Measurements from ENCODE around the gene OTULIN.

The OTULIN gene

GRCh38 chr5:14699159-14699558, 34.6 kb downstream of the OTULIN start:
- Histone ChIP-seq H3K27ac (ENCODE audit: low read depth, low read length) (no peak overlapping the region), H3K56ac (ENCODE audit: low read length) (no peak overlapping the region), H3K27me3 (ENCODE audit: insufficient read depth, low read length, poor library complexity) (no peaks in the 10 kb centered on the region), H2BK5ac (ENCODE audit: low read length) (no peak overlapping the region), H3K79me1 (ENCODE audit: low read length) (no peaks in the 10 kb centered on the region), H2AK5ac (ENCODE audit: low read length) (no peak overlapping the region), H3K18ac (ENCODE audit: low read length) (no peak overlapping the region), H3K23ac (ENCODE audit: low read length) (no peak overlapping the region), H2BK15ac (replicated peaks; ENCODE audit: low read depth) (no peak overlapping the region), H2BK120ac (ENCODE audit: low read depth, low read length) (no peak overlapping the region), H3K4me2 (ENCODE audit: low read length) (no peak overlapping the region), H3K4me3 (ENCODE audit: low read length) (no peak overlapping the region), H3K79me2 (ENCODE audit: control insufficient read depth, insufficient read depth, low read length) (no peaks in the 10 kb centered on the region), H3K4me1 (ENCODE audit: control insufficient read depth, low read depth, low read length) (no peaks in the 10 kb centered on the region), H4K5ac (ENCODE audit: low read length) (no peak overlapping the region), H3K36me3 (ENCODE audit: control insufficient read depth, insufficient read depth, low read length) (no peaks in the 10 kb centered on the region), H3K4ac (ENCODE audit: low read depth, low read length) (no peak overlapping the region), H3K9ac (ENCODE audit: low read length) (no peak overlapping the region), H4K8ac (ENCODE audit: low read depth, low read length) (no peak overlapping the region)
- no CpG with 5 or more reads among the region's 2 CpGs for WGBS (ENCODE audit: extremely low coverage, insufficient coverage, low lambda C conversion rate)
- DNase-seq = no peak

GRCh38 chr5:14699807-14700400, 35.4 kb downstream of the OTULIN start:
- H4K5ac ChIP-seq (ENCODE audit: low read length) = no peak overlapping the region
- H3K36me3 ChIP-seq (ENCODE audit: control insufficient read depth, insufficient read depth, low read length) = no peaks in the 10 kb centered on the region
- H3K4me2 ChIP-seq (ENCODE audit: low read length) = no peak overlapping the region
- no peak overlapping the region for H3K27ac ChIP-seq (ENCODE audit: low read depth, low read length)
- no peak for DNase-seq
- no peaks in the 10 kb centered on the region for H3K79me1 ChIP-seq (ENCODE audit: low read length)
- no CpG with 5 or more reads among the region's 8 CpGs for WGBS (ENCODE audit: extremely low coverage, insufficient coverage, low lambda C conversion rate)
- no peaks in the 10 kb centered on the region for H3K4me1 ChIP-seq (ENCODE audit: control insufficient read depth, low read depth, low read length)
- no peaks in the 10 kb centered on the region for H3K27me3 ChIP-seq (ENCODE audit: insufficient read depth, low read length, poor library complexity)
- H3K56ac ChIP-seq (ENCODE audit: low read length) = no peak overlapping the region
- no peak overlapping the region for H2BK15ac ChIP-seq (replicated peaks; ENCODE audit: low read depth)
- no peak overlapping the region for H2BK120ac ChIP-seq (ENCODE audit: low read depth, low read length)
- no peak overlapping the region for H3K4ac ChIP-seq (ENCODE audit: low read depth, low read length)
- no peak overlapping the region for H3K23ac ChIP-seq (ENCODE audit: low read length)
- no peak overlapping the region for H3K4me3 ChIP-seq (ENCODE audit: low read length)
- H2BK5ac ChIP-seq (ENCODE audit: low read length) = no peak overlapping the region
- H3K79me2 ChIP-seq (ENCODE audit: control insufficient read depth, insufficient read depth, low read length) = no peaks in the 10 kb centered on the region
- no peak overlapping the region for H2AK5ac ChIP-seq (ENCODE audit: low read length)
- H3K9ac ChIP-seq (ENCODE audit: low read length) = no peak overlapping the region
- H3K18ac ChIP-seq (ENCODE audit: low read length) = no peak overlapping the region
- H4K8ac ChIP-seq (ENCODE audit: low read depth, low read length) = no peak overlapping the region

GRCh38 chr5:14700478-14701436, 36.2 kb downstream of the OTULIN start:
- Histone ChIP-seq H4K5ac (ENCODE audit: low read length) (no peak overlapping the region), H2AK5ac (ENCODE audit: low read length) (no peak overlapping the region), H3K56ac (ENCODE audit: low read length) (no peak overlapping the region), H3K4me1 (ENCODE audit: control insufficient read depth, low read depth, low read length) (no peaks in the 10 kb centered on the region), H2BK15ac (replicated peaks; ENCODE audit: low read depth) (no peak overlapping the region), H3K27me3 (ENCODE audit: insufficient read depth, low read length, poor library complexity) (no peaks in the 10 kb centered on the region), H4K8ac (ENCODE audit: low read depth, low read length) (no peak overlapping the region), H2BK120ac (ENCODE audit: low read depth, low read length) (no peak overlapping the region), H3K18ac (ENCODE audit: low read length) (no peak overlapping the region), H3K4me2 (ENCODE audit: low read length) (no peak overlapping the region), H3K4me3 (ENCODE audit: low read length) (no peak overlapping the region), H2BK5ac (ENCODE audit: low read length) (no peak overlapping the region), H3K79me1 (ENCODE audit: low read length) (no peaks in the 10 kb centered on the region), H3K9ac (ENCODE audit: low read length) (no peak overlapping the region), H3K23ac (ENCODE audit: low read length) (no peak overlapping the region), H3K4ac (ENCODE audit: low read depth, low read length) (no peak overlapping the region), H3K79me2 (ENCODE audit: control insufficient read depth, insufficient read depth, low read length) (no peaks in the 10 kb centered on the region), H3K36me3 (ENCODE audit: control insufficient read depth, insufficient read depth, low read length) (no peaks in the 10 kb centered on the region), H3K27ac (ENCODE audit: low read depth, low read length) (no peak overlapping the region)
- no peak for DNase-seq
- no CpG with 5 or more reads among the region's 13 CpGs for WGBS (ENCODE audit: extremely low coverage, insufficient coverage, low lambda C conversion rate)

GRCh38 chr5:14701556-14701955, 37.0 kb downstream of the OTULIN start:
- Histone ChIP-seq H3K23ac (ENCODE audit: low read length) (no peak overlapping the region), H3K79me1 (ENCODE audit: low read length) (no peaks in the 10 kb centered on the region), H2BK5ac (ENCODE audit: low read length) (no peak overlapping the region), H4K5ac (ENCODE audit: low read length) (no peak overlapping the region), H3K4me3 (ENCODE audit: low read length) (no peak overlapping the region), H3K27ac (ENCODE audit: low read depth, low read length) (no peak overlapping the region), H3K79me2 (ENCODE audit: control insufficient read depth, insufficient read depth, low read length) (no peaks in the 10 kb centered on the region), H3K27me3 (ENCODE audit: insufficient read depth, low read length, poor library complexity) (no peaks in the 10 kb centered on the region), H3K36me3 (ENCODE audit: control insufficient read depth, insufficient read depth, low read length) (no peaks in the 10 kb centered on the region), H3K4me2 (ENCODE audit: low read length) (no peak overlapping the region), H2AK5ac (ENCODE audit: low read length) (no peak overlapping the region), H3K4me1 (ENCODE audit: control insufficient read depth, low read depth, low read length) (no peaks in the 10 kb centered on the region), H3K56ac (ENCODE audit: low read length) (no peak overlapping the region), H3K4ac (ENCODE audit: low read depth, low read length) (no peak overlapping the region), H3K9ac (ENCODE audit: low read length) (no peak overlapping the region), H4K8ac (ENCODE audit: low read depth, low read length) (no peak overlapping the region), H2BK120ac (ENCODE audit: low read depth, low read length) (no peak overlapping the region), H2BK15ac (replicated peaks; ENCODE audit: low read depth) (no peak overlapping the region), H3K18ac (ENCODE audit: low read length) (no peak overlapping the region)
- no peak for DNase-seq
- WGBS (ENCODE audit: extremely low coverage, insufficient coverage, low lambda C conversion rate) = no CpG with 5 or more reads among the region's 10 CpGs

GRCh38 chr5:14702238-14702839, 37.8 kb downstream of the OTULIN start:
- no peak overlapping the region for H4K5ac ChIP-seq (ENCODE audit: low read length)
- no peak overlapping the region for H3K4ac ChIP-seq (ENCODE audit: low read depth, low read length)
- H3K27me3 ChIP-seq (ENCODE audit: insufficient read depth, low read length, poor library complexity) = no peaks in the 10 kb centered on the region
- peaks cover 2% of the 10 kb centered on the region for H3K36me3 ChIP-seq (ENCODE audit: control insufficient read depth, insufficient read depth, low read length)
- WGBS (ENCODE audit: extremely low coverage, insufficient coverage, low lambda C conversion rate) = 100% methylated on average over 1 of the region's 11 CpGs
- H2AK5ac ChIP-seq (ENCODE audit: low read length) = no peak overlapping the region
- H2BK5ac ChIP-seq (ENCODE audit: low read length) = no peak overlapping the region
- H3K18ac ChIP-seq (ENCODE audit: low read length) = no peak overlapping the region
- H3K9ac ChIP-seq (ENCODE audit: low read length) = no peak overlapping the region
- H3K4me3 ChIP-seq (ENCODE audit: low read length) = no peak overlapping the region
- H3K79me1 ChIP-seq (ENCODE audit: low read length) = no peaks in the 10 kb centered on the region
- H2BK15ac ChIP-seq (replicated peaks; ENCODE audit: low read depth) = no peak overlapping the region
- H3K79me2 ChIP-seq (ENCODE audit: control insufficient read depth, insufficient read depth, low read length) = no peaks in the 10 kb centered on the region
- H3K56ac ChIP-seq (ENCODE audit: low read length) = no peak overlapping the region
- H3K4me1 ChIP-seq (ENCODE audit: control insufficient read depth, low read depth, low read length) = no peaks in the 10 kb centered on the region
- no peak overlapping the region for H3K27ac ChIP-seq (ENCODE audit: low read depth, low read length)
- no peak overlapping the region for H2BK120ac ChIP-seq (ENCODE audit: low read depth, low read length)
- no peak overlapping the region for H4K8ac ChIP-seq (ENCODE audit: low read depth, low read length)
- no peak overlapping the region for H3K23ac ChIP-seq (ENCODE audit: low read length)
- H3K4me2 ChIP-seq (ENCODE audit: low read length) = no peak overlapping the region
- DNase-seq = no peak
